Measurements from ENCODE around the gene TPST2.

The TPST2 gene

GRCh38 chr22:26486394-26486793, 103.5 kb downstream of the TPST2 start:
- TF ChIP-seq SIN3A (IDR thresholded peaks at IDR 0.05; ENCODE audit: borderline replicate concordance, insufficient read depth, low read length) (no peak), TAF1 (IDR thresholded peaks at IDR 0.05; ENCODE audit: borderline replicate concordance, insufficient read depth, low read length) (no peak), POLR2AphosphoS5 (IDR thresholded peaks at IDR 0.05; ENCODE audit: low read depth, low read length) (no peak), FOXP2 (optimal IDR thresholded peaks at IDR 0.05; ENCODE audit: borderline replicate concordance, extremely low read depth, extremely low read length, insufficient read depth) (no peak), REST (IDR thresholded peaks at IDR 0.05; ENCODE audit: insufficient read depth in 1 of 2, low read depth in 2 of 2, low read length in 2 of 2) (no peak)

- no peak for TF ChIP-seq TAF1 (IDR thresholded peaks at IDR 0.05; ENCODE audit: borderline replicate concordance, insufficient read depth, low read length)
- no peak for TF ChIP-seq POLR2AphosphoS5 (IDR thresholded peaks at IDR 0.05; ENCODE audit: low read depth, low read length)
- no peak for TF ChIP-seq REST (IDR thresholded peaks at IDR 0.05; ENCODE audit: insufficient read depth in 1 of 2, low read depth in 2 of 2, low read length in 2 of 2)
- TF ChIP-seq SIN3A (IDR thresholded peaks at IDR 0.05; ENCODE audit: borderline replicate concordance, insufficient read depth, low read length): no peak
- TF ChIP-seq FOXP2 (optimal IDR thresholded peaks at IDR 0.05; ENCODE audit: borderline replicate concordance, extremely low read depth, extremely low read length, insufficient read depth): no peak
These were observed 104.0 kb downstream of the TPST2 start for GRCh38 chr22:26485806-26486390.

- TF ChIP-seq REST (IDR thresholded peaks at IDR 0.05; ENCODE audit: insufficient read depth in 1 of 2, low read depth in 2 of 2, low read length in 2 of 2) (no peak), FOXP2 (optimal IDR thresholded peaks at IDR 0.05; ENCODE audit: borderline replicate concordance, extremely low read depth, extremely low read length, insufficient read depth) (no peak), POLR2AphosphoS5 (IDR thresholded peaks at IDR 0.05; ENCODE audit: low read depth, low read length) (no peak), TAF1 (IDR thresholded peaks at IDR 0.05; ENCODE audit: borderline replicate concordance, insufficient read depth, low read length) (no peak), SIN3A (IDR thresholded peaks at IDR 0.05; ENCODE audit: borderline replicate concordance, insufficient read depth, low read length) (no peak)
These were observed 104.9 kb downstream of the TPST2 start for GRCh38 chr22:26485013-26485412.

GRCh38 chr22:26484360-26484706, 105.6 kb downstream of the TPST2 start:
- no peak for TF ChIP-seq POLR2AphosphoS5 (IDR thresholded peaks at IDR 0.05; ENCODE audit: low read depth, low read length)
- TF ChIP-seq TAF1 (IDR thresholded peaks at IDR 0.05; ENCODE audit: borderline replicate concordance, insufficient read depth, low read length): no peak
- TF ChIP-seq SIN3A (IDR thresholded peaks at IDR 0.05; ENCODE audit: borderline replicate concordance, insufficient read depth, low read length): no peak
- no peak for TF ChIP-seq REST (IDR thresholded peaks at IDR 0.05; ENCODE audit: insufficient read depth in 1 of 2, low read depth in 2 of 2, low read length in 2 of 2)
- TF ChIP-seq FOXP2 (optimal IDR thresholded peaks at IDR 0.05; ENCODE audit: borderline replicate concordance, extremely low read depth, extremely low read length, insufficient read depth): no peak

Data from PFSK-1 (cell line).